A549 (cell line): Measurements from ENCODE around the gene C1QL1. TPM values are rescaled to one million over a fixed set of nuclear protein-coding genes. Genes with fewer than 3 reads are reported as not detected.

ENCODE experiments used
- ATAC-seq, 2 experiments: fragments of 200-7000 bp in 1 of 2; fragments of >200 bp in 1 of 2; cut with Nextera tagmentation in 1 of 2; cut with Tn5 transposase in 1 of 2; 3 replicates each; pipeline versions ENCODE4 v1.8.0 to v1.9.1; 2018 to 2020; ENCODE audit warnings: mild to moderate bottlenecking in 1 of 2, moderate library complexity in 1 of 2
- CTCF ChIA-PET: fragments of 300-600 bp; sonication (Branson Sonifier 250); formaldehyde crosslinking; extraction: SDS; loops from one replicate; lab custom pipeline; 2021; ENCODE audit warnings: antibody characterized with exemption, inconsistent platforms; lab: Yijun Ruan, JAX
- POLR2A ChIA-PET: fragments of 350-600 bp; formaldehyde crosslinking; extraction: SDS; loops from one replicate; lab custom pipeline; 2021; ENCODE audit warnings: antibody characterized with exemption, inconsistent platforms; lab: Yijun Ruan, JAX
- DNase-seq, 2 experiments: peaks; one replicate each; pipeline versions ENCODE4 v3.0.0 to v3.0.0-alpha.2; 2011 to 2016; ENCODE audit warnings: low read depth in 1 of 2, low spot score in 1 of 2
- FAIRE-seq: peaks from 2 replicates; lab custom pipeline; 2011; peaks lifted over from hg19 to GRCh38; lab: Jason Lieb, UNC
- H3K27ac ChIP-seq, 2 experiments: fragments of >200 bp; sonication (Bioruptor Twin); formaldehyde crosslinking; 3 replicates each; pipeline ENCODE4 v1.5.1; 2016 to 2017
- H3K4me1 ChIP-seq: fragments of >200 bp; sonication (Bioruptor Twin); formaldehyde crosslinking; 3 replicates; pipeline ENCODE4 v1.6.1; 2016
- H3K4me2 ChIP-seq: fragments of >200 bp; sonication (Bioruptor Twin); formaldehyde crosslinking; 3 replicates; pipeline ENCODE4 v1.6.1; 2016
- H3K4me3 ChIP-seq: fragments of >200 bp; sonication (Bioruptor Twin); formaldehyde crosslinking; 3 replicates; pipeline ENCODE4 v1.5.1; 2016
- H3K9me3 ChIP-seq: fragments of >200 bp; sonication (Bioruptor Twin); formaldehyde crosslinking; 3 replicates; pipeline ENCODE4 v1.6.1; 2016
- BHLHE40 ChIP-seq: IDR thresholded peaks from 2 replicates; pipeline ENCODE4 v1.6.1; 2012; ENCODE audit warnings: low read depth, low read length, inconsistent platforms
- CBX2 ChIP-seq: fragments of 200-600 bp; sonication (generic); IDR thresholded peaks from 2 replicates; pipeline ENCODE4 v1.6.1; 2016; ENCODE audit warnings: low read depth, mild to moderate bottlenecking, borderline replicate concordance
- CHD4 ChIP-seq: fragments of 200-600 bp; sonication (generic); IDR thresholded peaks from 2 replicates; pipeline ENCODE4 v1.6.1; 2016; ENCODE audit warnings: antibody characterized with exemption, mild to moderate bottlenecking, borderline replicate concordance
- EP300 ChIP-seq, 2 experiments: fragments of >200 bp; sonication (Bioruptor Twin); formaldehyde crosslinking; IDR thresholded peaks; 2 replicates in 1 of 2; 3 replicates in 1 of 2; pipeline ENCODE4 v1.6.1; 2016 to 2017
- ESRRA ChIP-seq: fragments of 150-350 bp; IDR thresholded peaks from 2 replicates; pipeline ENCODE4 v1.6.1; 2014; ENCODE audit warnings: mild to moderate bottlenecking, low read length, borderline replicate concordance
- FOSL2 ChIP-seq, 2 experiments: fragments of 450-650 bp in 1 of 2; fragments of >200 bp in 1 of 2; sonication (Bioruptor Twin) in 1 of 2; formaldehyde crosslinking; IDR thresholded peaks; 2 replicates each; pipeline versions ENCODE4 v1.5.0 to v1.6.1; 2016 to 2020; ENCODE audit warnings: mild to moderate bottlenecking in 1 of 2, moderate library complexity in 1 of 2
- HEYL ChIP-seq: fragments of 250-450 bp; sonication (Bioruptor Pico); IDR thresholded peaks from 2 replicates; pipeline ENCODE4 v1.8.0; 2021; ENCODE audit warnings: mild to moderate bottlenecking, moderate library complexity
- HOXB5 ChIP-seq: fragments of 250-450 bp; sonication (Bioruptor Pico); IDR thresholded peaks from 2 replicates; pipeline ENCODE4 v1.5.0; 2020; ENCODE audit warnings: mild to moderate bottlenecking, moderate library complexity
- JUN ChIP-seq, 2 experiments: fragments of >200 bp; sonication (Bioruptor Twin); formaldehyde crosslinking; IDR thresholded peaks; 2 replicates in 1 of 2; 3 replicates in 1 of 2; pipeline ENCODE4 v1.6.1; 2016 to 2017
- KDM5A ChIP-seq: fragments of 200-600 bp; sonication (generic); IDR thresholded peaks from 2 replicates; pipeline ENCODE4 v1.6.1; 2016; ENCODE audit warnings: antibody characterized with exemption, mild to moderate bottlenecking
- MYC ChIP-seq: IDR thresholded peaks from 2 replicates; pipeline ENCODE4 v1.6.1; 2012; ENCODE audit warnings: mild to moderate bottlenecking, inconsistent platforms, low read length, improper control_type of control experiment, borderline replicate concordance
- NPAS2 ChIP-seq: fragments of 250-450 bp; sonication (Bioruptor Pico); IDR thresholded peaks from 2 replicates; pipeline ENCODE4 v1.8.0; 2022; ENCODE audit warnings: mild to moderate bottlenecking, moderate library complexity, borderline replicate concordance
- NR3C1 ChIP-seq: fragments of >200 bp; sonication (Bioruptor Twin); formaldehyde crosslinking; IDR thresholded peaks from 3 replicates; pipeline ENCODE4 v1.6.1; 2017
- POLR2A ChIP-seq: IDR thresholded peaks from 2 replicates; pipeline ENCODE4 v1.6.1; 2012; ENCODE audit warnings: mild to moderate bottlenecking, low read length
- RAD21 ChIP-seq, 2 experiments: fragments of >200 bp in 1 of 2; sonication (Bioruptor Twin) in 1 of 2; formaldehyde crosslinking in 1 of 2; IDR thresholded peaks in 1 of 2; conservative IDR thresholded peaks in 1 of 2; 2 replicates in 1 of 2; 3 replicates in 1 of 2; pipeline ENCODE4 v1.6.1; 2012 to 2018; ENCODE audit warnings: inconsistent platforms in 1 of 2
- RARB ChIP-seq: fragments of 250-450 bp; sonication (Bioruptor Pico); IDR thresholded peaks from 2 replicates; pipeline ENCODE4 v1.8.0; 2021; ENCODE audit warnings: mild to moderate bottlenecking, moderate library complexity
- RFX5 ChIP-seq: fragments of 450-650 bp; IDR thresholded peaks from 2 replicates; pipeline ENCODE4 v1.7.1; 2014; ENCODE audit warnings: antibody characterized with exemption, mild to moderate bottlenecking, moderate library complexity
- ZC3H11A ChIP-seq: fragments of 450-650 bp; IDR thresholded peaks from 2 replicates; pipeline ENCODE4 v1.6.1; 2014; ENCODE audit warnings: antibody characterized with exemption, mild to moderate bottlenecking
- ZSCAN20 ChIP-seq: fragments of 250-450 bp; sonication (Bioruptor Pico); IDR thresholded peaks from 2 replicates; pipeline ENCODE4 v1.8.0; 2022; ENCODE audit warnings: mild to moderate bottlenecking, moderate library complexity
- WGBS: methylation state at CpG from one replicate; pipeline ENCODE4 v1.1.6; 2017; ENCODE audit errors: missing lambda C conversion rate; 5-methylcytosine and 5-hydroxymethylcytosine counted together
- polyA plus RNA-seq, 4 experiments: library from polyadenylated mRNA; depleted of rRNA in 3 of 4; stranded (reverse); fragments of >200 nt; fragmentation: RNase III in 1 of 4; extraction: RNeasy Plus Mini Kit Qiagen cat#74134 plus additional on column Dnase treatment in 1 of 4; gene quantifications; 2 replicates in 3 of 4; 3 replicates in 1 of 4; pipeline ENCODE4 v1.2.3, GENCODE V29; 2011 to 2017
- TF ChIP-seq, protein P1 (sequence below): fragments of 150-350 bp; IDR thresholded peaks from 2 replicates; pipeline ENCODE4 v1.6.1; 2014; ENCODE audit warnings: low read depth, mild to moderate bottlenecking, low read length
- TF ChIP-seq, protein P2 (sequence below): fragments of >200 bp; sonication (Bioruptor Twin); formaldehyde crosslinking; IDR thresholded peaks from 3 replicates; pipeline ENCODE4 v1.5.1; 2016
- TF ChIP-seq, protein P3 (sequence below): fragments of 250-450 bp; sonication (Bioruptor Pico); IDR thresholded peaks from 2 replicates; pipeline ENCODE4 v1.5.0; 2020; ENCODE audit warnings: low read depth, mild to moderate bottlenecking, moderate library complexity
- TF ChIP-seq, protein P4 (sequence below): fragments of 250-450 bp; sonication (Bioruptor Pico); IDR thresholded peaks from 2 replicates; pipeline ENCODE4 v1.5.0; 2021; ENCODE audit warnings: mild to moderate bottlenecking, moderate library complexity, borderline replicate concordance
- TF ChIP-seq, protein P5 (sequence below): fragments of 450-650 bp; IDR thresholded peaks from 2 replicates; pipeline ENCODE4 v1.6.1; 2014; ENCODE audit warnings: antibody characterized with exemption
- TF ChIP-seq, protein P6 (sequence below): fragments of >200 bp; sonication (Bioruptor Twin); formaldehyde crosslinking; IDR thresholded peaks from 2 replicates; pipeline ENCODE4 v1.6.1; 2016

The C1QL1 gene
- polyA plus RNA-seq, 2 of the 4 experiments (the other 2 are of a cell fraction), result 2.6 to 8.5 TPM

DNA sequence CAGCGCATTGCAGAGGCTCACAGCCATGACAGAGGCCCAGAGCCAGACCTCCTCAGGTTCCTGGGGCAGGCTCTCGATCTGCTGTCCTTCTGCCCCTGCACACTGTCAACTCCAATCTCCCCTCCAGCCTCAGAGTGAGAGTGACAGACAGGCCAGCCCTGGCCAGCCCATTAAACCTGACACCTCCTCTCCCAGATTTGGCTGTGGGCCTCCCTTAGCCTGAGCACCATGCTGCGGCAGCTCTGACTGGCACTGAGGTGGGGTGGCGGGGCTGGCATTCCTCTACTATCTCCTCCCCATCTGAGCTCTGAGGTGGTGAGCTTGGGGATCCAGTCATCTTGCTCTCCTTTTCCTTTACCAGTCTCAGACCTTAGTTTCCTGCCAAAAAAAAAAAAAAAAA, 15.5 kb upstream of the C1QL1 start:
- WGBS, result 93% methylated on average over 4 of the region's 4 CpGs
- ChIA-PET POLR2A (no interaction called here), CTCF (interaction anchor here (0.6 to 8.7 kb wide), 4 partner anchors 10 to 215 kb away, joined by 3 to 98 read pairs (median 17); no protein-coding TSS in a partner anchor)
- TF ChIP-seq CHD4 (no peak), HEYL (CRISPR knock-in tag) (no peak), NR3C1 (no peak), RAD21 (conservative IDR thresholded peaks at IDR 0.05 in 1 of 2, IDR thresholded peaks at IDR 0.05 in 1 of 2) (no peak), FOSL2 (IDR thresholded peaks at IDR 0.05) (no peak), FOSL2 (CRISPR knock-in tag; IDR thresholded peaks at IDR 0.05) (no peak), RARB (CRISPR knock-in tag) (no peak), ZC3H11A (no peak), CBX2 (no peak), RFX5 (no peak), BHLHE40 (no peak)
- TF ChIP-seq, protein P1, sequence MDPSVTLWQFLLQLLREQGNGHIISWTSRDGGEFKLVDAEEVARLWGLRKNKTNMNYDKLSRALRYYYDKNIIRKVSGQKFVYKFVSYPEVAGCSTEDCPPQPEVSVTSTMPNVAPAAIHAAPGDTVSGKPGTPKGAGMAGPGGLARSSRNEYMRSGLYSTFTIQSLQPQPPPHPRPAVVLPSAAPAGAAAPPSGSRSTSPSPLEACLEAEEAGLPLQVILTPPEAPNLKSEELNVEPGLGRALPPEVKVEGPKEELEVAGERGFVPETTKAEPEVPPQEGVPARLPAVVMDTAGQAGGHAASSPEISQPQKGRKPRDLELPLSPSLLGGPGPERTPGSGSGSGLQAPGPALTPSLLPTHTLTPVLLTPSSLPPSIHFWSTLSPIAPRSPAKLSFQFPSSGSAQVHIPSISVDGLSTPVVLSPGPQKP, result no peak
- TF ChIP-seq, protein P2, sequence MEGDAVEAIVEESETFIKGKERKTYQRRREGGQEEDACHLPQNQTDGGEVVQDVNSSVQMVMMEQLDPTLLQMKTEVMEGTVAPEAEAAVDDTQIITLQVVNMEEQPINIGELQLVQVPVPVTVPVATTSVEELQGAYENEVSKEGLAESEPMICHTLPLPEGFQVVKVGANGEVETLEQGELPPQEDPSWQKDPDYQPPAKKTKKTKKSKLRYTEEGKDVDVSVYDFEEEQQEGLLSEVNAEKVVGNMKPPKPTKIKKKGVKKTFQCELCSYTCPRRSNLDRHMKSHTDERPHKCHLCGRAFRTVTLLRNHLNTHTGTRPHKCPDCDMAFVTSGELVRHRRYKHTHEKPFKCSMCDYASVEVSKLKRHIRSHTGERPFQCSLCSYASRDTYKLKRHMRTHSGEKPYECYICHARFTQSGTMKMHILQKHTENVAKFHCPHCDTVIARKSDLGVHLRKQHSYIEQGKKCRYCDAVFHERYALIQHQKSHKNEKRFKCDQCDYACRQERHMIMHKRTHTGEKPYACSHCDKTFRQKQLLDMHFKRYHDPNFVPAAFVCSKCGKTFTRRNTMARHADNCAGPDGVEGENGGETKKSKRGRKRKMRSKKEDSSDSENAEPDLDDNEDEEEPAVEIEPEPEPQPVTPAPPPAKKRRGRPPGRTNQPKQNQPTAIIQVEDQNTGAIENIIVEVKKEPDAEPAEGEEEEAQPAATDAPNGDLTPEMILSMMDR, result no peak
- TF ChIP-seq, protein P3, sequence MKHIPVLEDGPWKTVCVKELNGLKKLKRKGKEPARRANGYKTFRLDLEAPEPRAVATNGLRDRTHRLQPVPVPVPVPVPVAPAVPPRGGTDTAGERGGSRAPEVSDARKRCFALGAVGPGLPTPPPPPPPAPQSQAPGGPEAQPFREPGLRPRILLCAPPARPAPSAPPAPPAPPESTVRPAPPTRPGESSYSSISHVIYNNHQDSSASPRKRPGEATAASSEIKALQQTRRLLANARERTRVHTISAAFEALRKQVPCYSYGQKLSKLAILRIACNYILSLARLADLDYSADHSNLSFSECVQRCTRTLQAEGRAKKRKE, result no peak
- TF ChIP-seq, protein P4, sequence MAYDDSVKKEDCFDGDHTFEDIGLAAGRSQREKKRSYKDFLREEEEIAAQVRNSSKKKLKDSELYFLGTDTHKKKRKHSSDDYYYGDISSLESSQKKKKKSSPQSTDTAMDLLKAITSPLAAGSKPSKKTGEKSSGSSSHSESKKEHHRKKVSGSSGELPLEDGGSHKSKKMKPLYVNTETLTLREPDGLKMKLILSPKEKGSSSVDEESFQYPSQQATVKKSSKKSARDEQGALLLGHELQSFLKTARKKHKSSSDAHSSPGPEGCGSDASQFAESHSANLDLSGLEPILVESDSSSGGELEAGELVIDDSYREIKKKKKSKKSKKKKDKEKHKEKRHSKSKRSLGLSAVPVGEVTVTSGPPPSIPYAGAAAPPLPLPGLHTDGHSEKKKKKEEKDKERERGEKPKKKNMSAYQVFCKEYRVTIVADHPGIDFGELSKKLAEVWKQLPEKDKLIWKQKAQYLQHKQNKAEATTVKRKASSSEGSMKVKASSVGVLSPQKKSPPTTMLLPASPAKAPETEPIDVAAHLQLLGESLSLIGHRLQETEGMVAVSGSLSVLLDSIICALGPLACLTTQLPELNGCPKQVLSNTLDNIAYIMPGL, result no peak
- H3K4me3 ChIP-seq, result no peak overlapping the region
- no peak for DNase-seq
- no peak overlapping the region for H3K4me2 ChIP-seq
- ATAC-seq, result no peak
- no peaks in the 10 kb centered on the region for H3K9me3 ChIP-seq
- H3K4me1 ChIP-seq, result peaks cover 30% of the 10 kb centered on the region
- H3K27ac ChIP-seq, result peak overlapping the region; percentile 19 to 87; a peak in 4 of 6 replicates
- FAIRE-seq, result no peak

DNA sequence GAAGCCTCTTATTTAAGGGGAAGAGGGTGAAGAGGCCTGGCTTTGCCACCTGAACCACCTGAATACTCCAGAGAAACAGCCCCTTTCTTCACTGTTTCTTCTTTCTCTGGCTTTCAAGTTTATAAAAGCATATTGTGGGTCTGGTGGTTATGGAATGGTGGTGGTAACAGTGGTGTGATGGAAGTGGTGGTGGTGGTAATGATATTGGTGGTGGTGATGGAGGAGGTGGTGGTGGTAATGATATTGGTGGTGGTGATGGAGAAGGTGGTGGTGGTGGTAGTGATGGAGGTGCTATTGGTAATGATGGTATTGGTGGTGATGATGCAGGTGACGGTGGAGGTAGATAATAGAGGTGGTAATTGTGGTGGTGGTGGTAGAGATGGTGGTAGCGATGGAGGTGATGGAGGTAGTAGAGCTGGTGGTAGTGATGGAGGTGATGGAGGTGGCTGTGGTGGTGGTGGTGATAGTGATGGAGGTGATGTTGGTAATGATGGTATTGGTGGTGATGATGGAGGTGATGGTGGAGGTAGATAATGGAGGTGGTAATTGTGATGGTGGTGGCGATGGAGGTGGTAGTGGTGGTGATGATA, 14.1 kb upstream of the C1QL1 start:
- Histone ChIP-seq H3K9me3 (no peaks in the 10 kb centered on the region), H3K27ac (peak overlapping the region; percentile 82 to 87), H3K4me1 (peaks cover 39% of the 10 kb centered on the region), H3K4me2 (peak overlapping the region; percentile 85), H3K4me3 (0 out of 3 replicates have a peak overlapping the region, but pooled peaks have one; percentile 32)
- WGBS, result 96% methylated on average over 3 of the region's 3 CpGs
- TF ChIP-seq, protein P5, sequence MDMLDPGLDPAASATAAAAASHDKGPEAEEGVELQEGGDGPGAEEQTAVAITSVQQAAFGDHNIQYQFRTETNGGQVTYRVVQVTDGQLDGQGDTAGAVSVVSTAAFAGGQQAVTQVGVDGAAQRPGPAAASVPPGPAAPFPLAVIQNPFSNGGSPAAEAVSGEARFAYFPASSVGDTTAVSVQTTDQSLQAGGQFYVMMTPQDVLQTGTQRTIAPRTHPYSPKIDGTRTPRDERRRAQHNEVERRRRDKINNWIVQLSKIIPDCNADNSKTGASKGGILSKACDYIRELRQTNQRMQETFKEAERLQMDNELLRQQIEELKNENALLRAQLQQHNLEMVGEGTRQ, result no peak
- no peak for TF ChIP-seq ZC3H11A
- no peak for TF ChIP-seq FOSL2 (IDR thresholded peaks at IDR 0.05)
- TF ChIP-seq FOSL2 (CRISPR knock-in tag; IDR thresholded peaks at IDR 0.05), result no peak
- TF ChIP-seq HOXB5 (CRISPR knock-in tag), result no peak
- TF ChIP-seq NPAS2 (CRISPR knock-in tag), result no peak
- TF ChIP-seq EP300 (IDR thresholded peaks at IDR 0.05), result no peak
- TF ChIP-seq RFX5, result no peak
- TF ChIP-seq ZSCAN20, result no peak
- no peak for TF ChIP-seq ESRRA
- TF ChIP-seq MYC, result no peak
- TF ChIP-seq, protein P6, sequence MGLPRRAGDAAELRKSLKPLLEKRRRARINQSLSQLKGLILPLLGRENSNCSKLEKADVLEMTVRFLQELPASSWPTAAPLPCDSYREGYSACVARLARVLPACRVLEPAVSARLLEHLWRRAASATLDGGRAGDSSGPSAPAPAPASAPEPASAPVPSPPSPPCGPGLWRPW, result no peak
- no peak for TF ChIP-seq POLR2A
- no peak for TF ChIP-seq JUN (IDR thresholded peaks at IDR 0.05)
- no peak for TF ChIP-seq KDM5A
- POLR2A ChIA-PET, result interaction anchor here (1.0 to 2.4 kb wide), 3 partner anchors 11 to 38 kb away, joined by 3 to 15 read pairs (median 12); partner anchors contain the start of gene C1QL1
- DNase-seq (no peak), ATAC-seq (no peak), FAIRE-seq (no peak)
- CTCF ChIA-PET, result interaction anchor here (0.6 to 8.9 kb wide), 7 partner anchors 11 to 150 kb away, joined by 3 to 112 read pairs (median 3); no protein-coding TSS in a partner anchor
